ENCODE results near the gene MARCHF4.
A peak's percentile ranks its signal among the peaks of the same experiment; 100 is the strongest.

The MARCHF4 gene

GRCh38 chr2:216371721-216372702, at the start of gene MARCHF4:
MARCHF4 (minus strand) TSS chr2:216372483; CDS start chr2:216370260, 2,223 bp downstream.
- DNase-seq, result peak; percentile 52 to 64

DNA sequence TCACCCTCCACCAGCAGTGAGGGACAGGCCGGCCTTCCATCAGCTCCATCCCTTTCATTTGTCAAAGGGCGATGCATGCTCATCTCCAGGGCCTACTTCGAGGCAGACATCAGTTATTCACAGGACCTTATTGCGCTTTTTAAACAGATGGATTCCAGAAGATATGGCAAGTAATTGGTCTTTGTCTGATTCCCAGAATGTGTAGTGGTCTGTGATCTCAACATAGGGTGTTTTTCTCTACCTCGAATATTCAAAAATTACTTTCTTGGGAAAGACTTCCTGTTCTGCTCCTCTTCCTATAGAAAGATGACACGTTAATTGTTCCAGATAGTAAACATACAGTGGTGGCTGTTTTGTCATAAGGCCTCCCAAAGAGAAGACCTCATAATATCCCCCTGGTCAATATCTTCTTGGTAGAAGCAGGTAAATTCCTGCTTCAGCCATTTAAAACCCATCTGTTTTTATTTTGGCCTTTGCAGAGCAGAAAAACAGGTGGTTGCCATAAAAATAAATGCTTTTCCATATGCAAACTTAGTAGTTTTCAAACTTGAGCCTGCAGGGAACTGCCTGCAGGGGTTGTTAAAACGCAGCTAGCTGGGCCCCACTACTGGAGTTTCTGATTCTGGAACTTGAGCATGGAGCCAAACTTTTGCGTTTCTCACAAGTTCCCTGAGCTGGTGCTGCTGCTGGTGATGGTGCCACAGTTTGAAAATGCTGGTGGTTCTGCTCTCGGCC, 48.3 kb upstream of the MARCHF4 start:
- no peak for DNase-seq

DNA sequence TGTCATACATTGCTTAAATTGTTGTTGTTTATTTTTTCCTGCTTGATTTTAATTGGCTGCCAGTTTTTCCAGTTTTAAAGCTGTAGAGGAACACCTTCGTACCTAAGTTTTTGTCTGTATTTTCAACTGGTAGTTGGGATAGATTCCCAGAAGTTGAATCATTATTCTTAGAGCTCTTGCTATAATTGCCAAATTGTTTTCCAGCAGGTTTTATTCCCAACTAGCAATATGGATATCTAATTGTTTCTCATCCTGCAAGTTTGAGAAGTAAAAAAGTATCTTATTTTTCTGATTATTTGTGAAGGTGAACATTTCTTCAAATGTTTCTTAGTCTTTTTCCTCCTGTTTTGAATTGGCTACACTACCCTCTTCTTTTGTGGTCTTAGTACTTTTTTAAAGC, 46.7 kb upstream of the MARCHF4 start:
- DNase-seq, result no peak

DNA sequence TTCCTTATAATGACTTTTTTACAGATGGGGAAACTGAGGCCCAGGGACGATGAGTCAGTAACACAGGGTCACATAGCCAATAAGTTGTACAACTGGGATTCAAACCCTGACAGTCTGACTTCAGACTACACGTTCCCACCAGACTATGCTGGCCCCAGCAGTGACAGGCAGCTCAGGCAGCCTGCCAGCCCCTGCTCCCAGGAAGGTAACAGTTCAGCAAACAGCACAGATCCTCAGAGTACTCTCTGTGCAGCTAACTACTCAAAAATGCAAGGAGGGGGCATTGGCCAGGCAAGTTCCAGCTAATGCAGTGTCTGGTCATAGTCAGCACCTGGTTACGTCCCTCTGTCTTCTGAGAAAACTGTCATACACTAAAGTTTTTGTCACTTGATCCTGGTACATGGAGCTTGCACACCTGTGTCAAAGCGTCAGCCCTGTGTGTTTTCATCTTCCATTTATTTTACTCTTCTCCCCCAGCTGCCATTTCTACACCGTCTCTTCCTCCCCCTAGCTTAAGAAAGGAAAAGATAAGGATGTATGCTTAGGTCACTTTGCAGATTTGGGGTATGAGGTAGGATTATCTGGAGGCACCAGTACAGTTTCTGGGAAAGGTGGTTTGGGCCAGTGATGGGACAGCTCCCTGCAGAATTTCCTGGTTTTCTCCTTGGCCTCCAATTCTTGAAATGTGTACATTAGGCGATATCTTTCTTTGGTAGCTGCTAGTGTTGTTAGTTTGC, 44.5 kb upstream of the MARCHF4 start:
- no peak for DNase-seq

DNA sequence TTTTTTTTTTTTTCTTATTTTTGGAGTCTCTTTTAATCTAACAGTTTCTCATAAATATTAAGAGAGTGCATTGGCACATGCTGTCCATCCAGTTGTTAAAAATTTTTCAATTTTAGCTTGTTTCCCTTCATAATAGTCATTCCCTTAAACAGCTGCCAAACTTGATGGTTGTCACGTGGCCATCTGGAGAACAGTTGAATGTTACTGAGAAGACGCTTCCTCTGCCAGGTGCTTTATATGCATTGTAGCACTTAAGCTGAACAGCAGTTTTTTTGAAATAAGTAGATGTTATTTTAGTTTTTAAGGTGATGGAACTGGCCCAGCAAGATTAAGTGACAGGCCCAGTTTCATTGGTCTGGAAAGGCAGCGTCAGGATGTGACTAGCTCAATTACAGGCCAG, 43.3 kb upstream of the MARCHF4 start:
- DNase-seq, result no peak

- no peak for DNase-seq
Measured at GRCh38 chr2:216414772-216415319, 42.6 kb upstream of the MARCHF4 start.

GRCh38 chr2:216413882-216414281, 41.6 kb upstream of the MARCHF4 start:
- no peak for DNase-seq

DNA sequence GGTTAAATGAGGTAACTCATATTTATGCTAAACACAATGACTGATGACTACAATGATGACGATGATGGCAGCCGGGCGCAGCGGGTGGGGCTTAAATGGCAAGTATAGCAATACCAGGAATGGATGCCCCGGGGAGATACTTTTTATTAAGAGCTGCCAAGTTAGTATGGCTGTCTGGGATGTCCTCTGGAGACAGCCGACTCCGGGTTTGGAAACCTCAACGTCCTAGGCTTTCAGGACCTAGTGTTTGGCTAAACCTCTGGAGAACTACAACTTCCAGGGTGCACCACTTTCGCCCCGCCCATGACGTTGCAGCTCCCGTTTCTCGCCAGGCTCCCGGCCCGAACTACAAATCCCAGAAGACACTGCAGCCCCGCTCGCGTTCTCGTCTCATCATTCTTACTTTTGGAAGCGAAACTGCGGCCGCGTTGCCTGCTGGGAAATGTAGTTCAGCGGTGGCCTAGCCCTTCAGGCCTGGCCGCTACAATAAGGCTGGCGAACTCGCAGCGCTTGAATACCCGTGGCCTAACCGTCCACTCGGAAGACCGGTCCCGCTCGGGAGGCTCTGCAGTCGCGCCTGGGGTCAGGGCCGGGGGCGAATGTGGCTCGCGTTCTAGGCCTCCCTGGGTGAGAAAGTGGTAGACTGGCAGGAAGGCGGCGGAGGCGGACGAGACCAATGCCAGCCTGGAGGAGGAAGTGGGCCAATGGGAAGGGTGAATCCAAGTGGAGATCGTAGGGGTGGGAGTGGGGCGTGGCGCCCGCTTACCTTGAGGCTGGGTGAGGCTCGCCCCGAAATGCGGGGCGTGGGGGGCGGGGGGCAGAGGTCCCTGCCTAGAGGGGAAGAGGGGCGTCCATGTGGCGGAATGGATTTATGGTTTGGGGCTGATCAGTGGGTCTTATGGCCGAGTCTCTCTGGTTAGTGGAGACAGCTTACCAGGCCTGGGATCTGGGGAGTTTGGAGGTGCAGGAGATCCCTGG, 40.0 kb upstream of the MARCHF4 start, which contains the start of gene SMARCAL1:
Gene SMARCAL1, plus strand, starts transcription at position 463 of the 978 bp plus-strand sequence. CDS start 2,221 bp downstream, outside the sequence.
- peak; percentile 93 to 97 for DNase-seq

- DNase-seq, result no peak
Measured at GRCh38 chr2:216410550-216410949, 38.3 kb upstream of the MARCHF4 start.

DNA sequence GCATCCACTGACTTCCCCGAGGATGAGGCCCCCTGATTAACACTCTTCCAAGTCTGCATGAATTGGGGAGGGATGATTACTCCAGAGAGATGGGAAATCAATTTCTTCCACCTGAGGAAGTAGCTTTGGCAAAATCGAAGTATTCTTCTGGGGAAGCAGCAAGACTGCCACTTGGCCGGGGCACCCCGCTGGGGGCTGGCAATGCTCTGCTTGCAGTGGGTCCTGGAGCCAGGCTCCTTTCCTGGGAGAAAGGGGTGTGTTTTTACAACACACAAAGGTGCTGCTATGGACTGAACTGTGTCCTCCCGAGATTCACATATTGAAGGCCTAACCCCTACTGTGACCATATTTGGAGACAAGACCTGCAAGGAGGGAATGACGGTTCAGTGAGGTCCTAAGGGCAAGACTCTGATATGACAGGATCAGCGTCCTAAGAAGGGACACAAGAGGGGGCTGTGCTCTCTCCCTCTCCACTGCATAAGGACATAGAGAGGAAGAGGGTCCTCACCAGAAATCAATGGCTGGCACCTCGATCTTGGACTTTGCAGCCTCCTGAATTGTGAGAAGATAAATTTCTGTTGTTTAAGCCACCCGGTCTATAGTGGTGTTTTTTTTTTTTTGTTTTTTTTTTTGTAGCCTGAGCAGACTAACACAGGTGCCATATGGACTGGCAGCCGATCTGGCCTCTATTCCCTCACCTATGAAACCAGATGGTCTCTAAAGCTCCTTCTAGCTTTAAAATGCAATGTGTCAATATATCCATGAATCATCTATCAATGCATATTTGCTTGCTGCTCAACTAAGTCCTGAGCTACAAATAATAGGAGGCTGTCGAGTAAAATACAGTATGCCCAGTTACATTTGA, 36.4 kb upstream of the MARCHF4 start:
- DNase-seq, result peak; percentile 52 to 74

DNA sequence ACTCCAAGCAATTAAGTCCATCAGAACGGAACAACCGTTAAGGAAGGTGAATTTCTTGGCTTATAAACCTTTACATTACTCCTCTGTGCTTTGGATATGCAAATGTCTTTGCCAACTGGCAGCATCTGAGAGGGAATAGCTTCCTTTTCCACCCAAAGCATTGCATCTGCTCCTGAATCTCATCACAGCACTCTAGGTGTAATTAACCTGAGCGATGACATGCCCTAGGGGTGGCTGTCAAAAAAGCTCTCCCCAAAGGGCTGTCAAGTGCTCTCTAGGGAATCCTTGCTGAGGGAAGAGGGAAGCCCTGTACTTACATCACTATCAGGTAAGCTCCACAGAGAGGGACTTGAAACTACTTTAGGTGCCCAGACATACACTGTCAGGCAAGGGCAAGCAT, 34.5 kb upstream of the MARCHF4 start:
- DNase-seq, result peak; percentile 80 to 88

DNA sequence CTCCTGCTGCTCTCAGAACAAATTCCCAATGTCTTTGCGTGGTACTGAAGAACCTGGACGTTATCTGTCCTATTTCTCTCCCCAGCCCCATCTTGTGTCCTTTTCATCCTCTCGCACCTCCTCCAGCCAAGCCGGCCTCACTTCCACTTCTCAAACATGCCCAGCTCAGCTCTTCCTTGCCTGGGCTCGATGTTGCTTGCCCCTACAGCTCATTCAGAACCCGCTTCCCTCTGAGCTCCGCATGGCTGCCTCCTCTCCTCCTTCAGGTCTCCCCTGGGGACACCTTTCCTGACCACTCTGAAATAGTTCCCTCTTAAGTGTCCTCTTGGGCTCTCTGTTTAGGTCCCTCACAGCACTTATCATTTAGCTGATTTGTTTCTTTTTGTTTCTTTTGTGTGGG, 33.3 kb upstream of the MARCHF4 start:
- DNase-seq, result no peak

DNA sequence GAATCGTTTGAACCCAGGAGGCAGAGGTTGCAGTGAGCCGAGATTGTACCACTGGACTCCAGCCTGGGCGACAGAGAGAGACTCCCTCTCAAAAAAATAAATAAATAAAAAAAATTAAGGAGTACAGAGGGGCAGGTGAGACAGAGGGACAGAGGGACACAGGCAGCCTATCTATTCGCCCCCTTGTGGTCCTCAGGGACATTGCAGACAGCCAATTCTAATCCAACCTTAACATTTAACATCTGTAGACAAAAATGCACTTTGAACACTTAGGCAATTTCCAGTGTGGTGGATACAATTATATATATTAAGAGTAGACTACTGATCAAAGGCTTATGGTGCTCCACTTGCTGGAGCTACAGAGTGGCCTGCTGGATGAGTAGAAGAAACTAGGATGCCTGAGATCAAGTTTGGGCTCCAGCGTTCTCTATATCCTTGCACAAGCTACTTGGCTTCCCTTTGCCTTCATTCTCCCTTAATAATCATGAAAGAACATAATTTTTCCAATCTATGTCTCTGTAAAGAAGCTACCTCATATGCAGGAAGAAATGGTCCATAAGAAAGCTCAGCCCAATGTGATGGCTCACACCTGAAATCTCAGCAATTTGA, 31.8 kb upstream of the MARCHF4 start:
- peak in 1 of 2 experiments; percentile 29 for DNase-seq

- DNase-seq, result no peak
Measured at GRCh38 chr2:216402751-216403150, 30.5 kb upstream of the MARCHF4 start.

GRCh38 chr2:216399621-216400020, 27.3 kb upstream of the MARCHF4 start:
- peak; percentile 67 to 89 for DNase-seq

DNA sequence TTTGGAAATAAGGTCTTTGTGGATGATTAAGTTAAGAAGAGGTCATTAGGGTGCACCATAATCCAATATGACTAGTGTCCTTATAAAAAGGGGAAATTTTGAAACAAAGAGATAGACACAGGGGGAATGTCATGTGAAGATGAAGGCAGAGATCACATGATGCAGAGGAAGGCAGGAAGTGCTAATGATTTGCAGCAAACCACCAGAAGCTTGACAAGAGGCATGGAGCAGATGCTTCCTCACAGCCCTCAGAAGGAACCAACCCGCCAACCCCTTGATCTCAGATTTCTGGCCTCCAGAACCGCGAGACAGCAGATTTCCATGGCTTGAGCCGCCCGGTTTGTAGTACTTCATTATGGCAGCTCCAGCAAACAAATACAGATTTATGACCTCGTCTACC, 22.6 kb upstream of the MARCHF4 start:
- no peak for DNase-seq

DNA sequence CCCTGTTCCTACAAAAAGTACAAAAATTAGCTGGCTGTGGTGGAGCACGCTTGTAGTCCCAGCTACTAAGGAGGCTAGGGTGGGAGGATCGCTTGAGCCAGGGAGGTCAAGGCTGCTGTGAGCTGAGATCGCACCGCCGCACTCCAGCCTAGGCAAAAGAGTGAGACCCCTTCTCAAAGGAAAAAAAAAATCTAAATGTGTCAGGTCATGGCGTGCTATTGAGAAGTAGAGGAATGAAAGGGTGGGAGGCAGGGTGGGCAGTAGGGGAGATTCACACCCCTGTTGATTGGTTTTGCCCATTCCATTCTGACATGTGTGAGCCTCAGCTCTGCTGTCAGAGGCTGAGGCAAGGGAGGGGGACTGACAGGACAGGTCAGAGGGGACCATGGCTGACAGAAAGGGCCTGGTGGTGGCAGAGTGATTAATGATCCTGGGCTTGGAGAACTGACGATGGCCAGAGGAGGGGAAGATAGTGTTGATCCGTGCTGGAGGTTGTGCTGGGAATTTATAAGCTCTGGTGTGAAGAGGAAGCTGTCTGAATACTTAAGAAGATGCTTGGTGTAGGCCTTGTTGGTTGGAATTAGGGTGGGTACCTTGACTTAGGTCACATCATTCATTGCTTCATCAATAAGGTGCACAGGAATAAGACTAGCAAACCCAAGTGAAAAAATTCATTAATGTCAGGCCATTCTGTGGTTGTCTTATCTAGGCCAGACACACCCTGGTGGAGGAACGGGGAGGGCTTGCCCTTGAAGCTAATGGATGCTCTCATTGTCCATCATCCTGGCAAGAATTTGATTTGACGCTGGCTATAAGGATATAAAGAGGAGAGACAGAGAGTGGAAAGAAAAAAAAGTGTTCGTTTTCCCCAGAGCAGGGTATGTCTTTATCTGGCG, 20.9 kb upstream of the MARCHF4 start:
- DNase-seq, result no peak

DNA sequence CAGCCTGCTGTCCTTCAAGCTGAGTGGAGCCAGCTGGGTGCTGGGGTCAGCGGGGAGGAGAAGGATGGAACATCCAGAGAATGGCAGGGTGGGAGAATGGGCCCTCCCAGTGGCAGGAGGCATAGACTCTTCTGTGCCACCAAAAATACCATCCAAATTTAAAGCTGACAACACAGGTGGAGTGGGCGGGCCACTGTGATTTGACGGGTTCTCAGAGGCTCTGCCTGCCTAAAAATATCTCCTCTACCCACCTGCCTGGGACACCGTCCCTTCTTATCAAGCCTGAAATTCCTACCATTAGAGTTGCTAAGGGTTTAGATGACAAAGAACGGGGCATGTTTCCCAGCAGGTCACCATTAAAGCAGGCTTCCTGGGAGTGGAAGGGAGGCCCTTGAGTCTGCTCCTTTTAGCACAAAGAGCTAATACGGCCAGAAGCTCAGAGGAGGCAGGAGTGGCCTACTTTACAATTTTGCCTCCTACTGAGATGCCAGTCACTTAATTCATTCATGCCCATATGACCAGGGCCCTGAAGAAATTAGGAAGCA, 19.8 kb upstream of the MARCHF4 start:
- DNase-seq, result peak in 1 of 2 experiments; percentile 30
